ENCODE data around the gene GOLPH3. TPM values are rescaled to one million over a fixed set of nuclear protein-coding genes. Genes with fewer than 3 reads are reported as not detected.
A peak's percentile ranks its signal among the peaks of the same experiment; 100 is the strongest.
"Not testable (repeated sequence)": the region's sequence is repeated elsewhere in the genome, so short reads cannot be mapped to it uniquely, and the experiment has no call there.

The GOLPH3 gene
- total RNA-seq: 100 to 1,000 TPM in 1 of 3 donors, 10 to 100 TPM in 2; 83.2 to 100 (median 87.8) TPM

GRCh38 chr5:32174011-32174870 lies at the start of gene GOLPH3:
Gene GOLPH3 (minus strand): TSS chr5:32174319. CDS start chr5:32174034, 285 bp downstream.
- Histone ChIP-seq H3K4me1 (peaks cover 0 to 13% of the 10 kb centered on the region in 2 donors), H3K9me3 (no peaks in the 10 kb centered on the region), H3K36me3 (no peaks in the 10 kb centered on the region), H3K27ac (peak within 1 kb of the TSS; percentile 99 to 100), H3K4me3 (peak within 1 kb of the TSS; percentile 92 to 99 (median 95)), H3K27me3 (no peaks in the 10 kb centered on the region)
- peak; percentile 91 to 94 for DNase-seq (ENCODE audit: low spot score in 2 of 2)
- intact Hi-C loops (cut with DNase I; ENCODE audit: low total_unique reads): no loop called here
- TF ChIP-seq POLR2AphosphoS5 (IDR thresholded peaks at IDR 0.05) (peak; percentile 91 to 97 (median 96)), POLR2A (IDR thresholded peaks at IDR 0.05) (peak; percentile 96)
- TF ChIP-seq, protein P1, sequence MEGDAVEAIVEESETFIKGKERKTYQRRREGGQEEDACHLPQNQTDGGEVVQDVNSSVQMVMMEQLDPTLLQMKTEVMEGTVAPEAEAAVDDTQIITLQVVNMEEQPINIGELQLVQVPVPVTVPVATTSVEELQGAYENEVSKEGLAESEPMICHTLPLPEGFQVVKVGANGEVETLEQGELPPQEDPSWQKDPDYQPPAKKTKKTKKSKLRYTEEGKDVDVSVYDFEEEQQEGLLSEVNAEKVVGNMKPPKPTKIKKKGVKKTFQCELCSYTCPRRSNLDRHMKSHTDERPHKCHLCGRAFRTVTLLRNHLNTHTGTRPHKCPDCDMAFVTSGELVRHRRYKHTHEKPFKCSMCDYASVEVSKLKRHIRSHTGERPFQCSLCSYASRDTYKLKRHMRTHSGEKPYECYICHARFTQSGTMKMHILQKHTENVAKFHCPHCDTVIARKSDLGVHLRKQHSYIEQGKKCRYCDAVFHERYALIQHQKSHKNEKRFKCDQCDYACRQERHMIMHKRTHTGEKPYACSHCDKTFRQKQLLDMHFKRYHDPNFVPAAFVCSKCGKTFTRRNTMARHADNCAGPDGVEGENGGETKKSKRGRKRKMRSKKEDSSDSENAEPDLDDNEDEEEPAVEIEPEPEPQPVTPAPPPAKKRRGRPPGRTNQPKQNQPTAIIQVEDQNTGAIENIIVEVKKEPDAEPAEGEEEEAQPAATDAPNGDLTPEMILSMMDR (IDR thresholded peaks at IDR 0.05): peak in 1 of 3 donors; percentile 48

DNA sequence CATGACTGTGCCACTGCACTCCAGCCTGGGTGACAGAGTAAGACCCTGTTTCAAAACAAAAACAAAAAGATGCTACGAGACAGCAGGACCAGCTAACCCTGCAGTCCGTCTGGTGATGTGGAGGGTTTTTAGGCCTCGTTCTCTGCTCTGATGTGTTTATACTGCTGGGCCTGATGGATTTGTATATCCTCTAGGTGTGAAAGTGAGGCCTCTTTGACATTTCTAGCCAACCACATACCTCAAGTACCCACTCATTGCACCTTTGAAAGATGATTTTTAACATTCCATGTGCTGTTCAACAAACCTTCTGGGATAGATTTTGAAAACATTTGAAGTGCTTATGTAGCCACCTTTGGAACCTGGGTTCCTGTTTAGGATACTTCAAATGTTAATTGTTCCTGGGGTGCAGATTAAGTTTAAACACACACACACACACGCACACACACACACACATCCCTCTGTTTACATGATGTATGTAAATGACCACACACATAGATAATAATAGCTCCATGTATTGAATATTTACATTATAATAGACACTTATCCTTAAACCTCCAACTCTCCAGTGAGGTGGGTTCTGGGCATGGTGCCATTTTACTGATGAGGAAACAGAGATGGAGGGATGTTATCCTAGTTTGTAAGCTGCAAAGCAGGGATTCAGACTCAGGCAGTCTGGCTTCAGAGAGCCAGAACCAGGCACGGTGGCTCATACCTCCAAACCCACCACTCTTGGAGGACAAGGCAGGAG lies 48.8 kb upstream of the GOLPH3 start:
- DNase-seq (ENCODE audit: low spot score in 2 of 2): no peak
- intact Hi-C loops (cut with DNase I; ENCODE audit: low total_unique reads): no loop called here
- H3K4me1 ChIP-seq: no peaks in the 10 kb centered on the region
- no peak overlapping the region for H3K4me3 ChIP-seq
- no peaks in the 10 kb centered on the region for H3K36me3 ChIP-seq
- no peaks in the 10 kb centered on the region for H3K9me3 ChIP-seq
- H3K27ac ChIP-seq: no peak overlapping the region
- TF ChIP-seq, protein P1 (IDR thresholded peaks at IDR 0.05): no peak
- no peak for TF ChIP-seq POLR2A (IDR thresholded peaks at IDR 0.05)
- TF ChIP-seq POLR2AphosphoS5 (IDR thresholded peaks at IDR 0.05): no peak
- H3K27me3 ChIP-seq: no peaks in the 10 kb centered on the region

- TF ChIP-seq, protein P1 (IDR thresholded peaks at IDR 0.05): no peak
- TF ChIP-seq POLR2A (IDR thresholded peaks at IDR 0.05) (no peak), POLR2AphosphoS5 (IDR thresholded peaks at IDR 0.05) (no peak)
- Histone ChIP-seq H3K9me3 (no peaks in the 10 kb centered on the region), H3K36me3 (no peaks in the 10 kb centered on the region), H3K27ac (peak overlapping the region; percentile 64), H3K4me1 (no peaks in the 10 kb centered on the region), H3K27me3 (no peaks in the 10 kb centered on the region), H3K4me3 (no peak overlapping the region)
- DNase-seq (ENCODE audit: low spot score in 2 of 2): peak in 1 of 2 donors; percentile 37
- intact Hi-C loops (cut with DNase I; ENCODE audit: low total_unique reads): loop anchor here (5.0 kb wide), 1 partner anchor 286 kb away; no protein-coding TSS in a partner anchor
Observed at GRCh38 chr5:32217886-32218396, 43.8 kb upstream of the GOLPH3 start.

GRCh38 chr5:32214344-32214743 lies 40.2 kb upstream of the GOLPH3 start:
- intact Hi-C loops (cut with DNase I; ENCODE audit: low total_unique reads); H3K4me1 ChIP-seq; H3K36me3 ChIP-seq; DNase-seq (ENCODE audit: low spot score in 2 of 2); H3K27ac ChIP-seq; H3K9me3 ChIP-seq; H3K4me3 ChIP-seq; H3K27me3 ChIP-seq: not testable (repeated sequence)

DNA sequence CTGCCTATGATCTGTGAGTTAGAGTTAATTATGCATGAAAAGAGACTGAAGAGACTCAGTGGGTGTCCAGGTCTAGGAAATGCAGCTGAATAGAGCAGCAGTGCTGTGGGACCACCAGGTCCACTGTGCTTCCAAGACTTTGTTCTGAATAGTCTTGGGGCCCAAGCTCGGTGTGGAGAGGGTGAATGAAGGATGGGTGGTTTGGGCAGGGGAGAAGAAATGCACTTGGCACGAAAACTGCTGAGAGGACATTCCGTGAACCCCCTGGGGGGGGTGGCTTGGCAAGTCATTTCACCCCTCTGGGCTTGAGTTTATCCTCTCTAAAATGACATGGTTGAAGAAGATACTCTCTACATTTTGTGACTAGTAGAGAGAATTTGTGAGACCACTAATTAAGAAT lies 36.0 kb upstream of the GOLPH3 start:
- H3K27me3 ChIP-seq: no peaks in the 10 kb centered on the region
- H3K27ac ChIP-seq: no peak overlapping the region
- no peaks in the 10 kb centered on the region for H3K36me3 ChIP-seq
- no peaks in the 10 kb centered on the region for H3K4me1 ChIP-seq
- intact Hi-C loops (cut with DNase I; ENCODE audit: low total_unique reads): no loop called here
- H3K9me3 ChIP-seq: no peaks in the 10 kb centered on the region
- DNase-seq (ENCODE audit: low spot score in 2 of 2): no peak
- H3K4me3 ChIP-seq: no peak overlapping the region
- TF ChIP-seq, protein P1 (IDR thresholded peaks at IDR 0.05): no peak
- TF ChIP-seq POLR2AphosphoS5 (IDR thresholded peaks at IDR 0.05): no peak

DNA sequence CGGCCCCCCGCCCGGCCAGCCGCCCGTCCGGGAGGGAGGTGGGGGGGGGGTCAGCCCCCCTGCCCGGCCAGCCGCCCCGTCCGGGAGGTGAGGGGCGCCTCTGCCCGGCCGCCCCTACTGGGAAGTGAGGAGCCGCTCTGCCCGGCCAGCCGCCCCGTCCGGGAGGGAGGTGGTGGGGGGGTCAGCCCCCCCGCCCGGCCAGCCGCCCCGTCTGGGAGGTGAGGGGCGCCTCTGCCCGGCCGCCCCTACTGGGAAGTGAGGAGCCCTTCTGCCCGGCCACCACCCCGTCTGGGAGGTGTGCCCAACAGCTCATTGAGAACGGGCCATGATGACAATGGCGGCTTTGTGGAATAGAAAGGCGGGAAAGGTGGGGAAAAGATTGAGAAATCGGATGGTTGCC lies 34.7 kb upstream of the GOLPH3 start:
- DNase-seq (ENCODE audit: low spot score in 2 of 2); H3K4me1 ChIP-seq; H3K27me3 ChIP-seq; H3K9me3 ChIP-seq; intact Hi-C loops (cut with DNase I; ENCODE audit: low total_unique reads); H3K36me3 ChIP-seq; H3K4me3 ChIP-seq; H3K27ac ChIP-seq: not testable (repeated sequence)
